Measurements from ENCODE around the gene ZNF518B. TPM values are rescaled to one million over a fixed set of nuclear protein-coding genes. Genes with fewer than 3 reads are reported as not detected.

Gene ZNF518B
- total and polyA plus RNA-seq, 10 of the 15 experiments (the other 5 are each of a cell fraction or from before 2014, with no cell fraction given), result 2.7 to 20.5 (median 9.2) TPM

DNA sequence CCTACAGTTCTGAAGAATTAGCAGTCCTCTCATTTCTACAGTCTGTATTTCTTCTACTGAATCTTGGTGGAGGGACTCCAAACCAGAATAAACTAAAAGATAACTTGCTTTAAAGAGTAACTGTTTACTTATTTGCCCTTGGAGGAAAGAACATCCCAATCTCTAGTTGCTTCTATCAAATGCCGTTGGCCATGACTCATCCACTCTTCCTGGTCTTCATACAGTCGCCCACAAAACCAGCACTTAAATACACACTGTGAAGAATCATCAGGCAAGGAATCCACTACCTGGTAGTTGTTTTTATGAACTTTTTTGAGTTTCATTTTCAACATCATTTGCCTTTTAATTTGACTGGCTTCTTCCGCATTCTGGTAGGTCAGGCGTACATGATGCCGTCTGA, 14.2 kb downstream of the ZNF518B start:
- ATAC-seq, result no peak
- no peak overlapping the region for H3K4me2 ChIP-seq (ENCODE audit: control insufficient read depth, insufficient read depth)
- no peak for FAIRE-seq
- in situ Hi-C loops (cut with MboI), result no loop called here
- 87% methylated on average over 5 of the region's 5 CpGs for WGBS (ENCODE audit: insufficient coverage, insufficient replicate concordance, low lambda C conversion rate, missing lambda C conversion rate)
- H3K27me3 ChIP-seq (replicated peaks in 1 of 2; ENCODE audit: control insufficient read depth in 2 of 2, insufficient read depth in 2 of 2, low read length in 1 of 2), result no peaks in the 10 kb centered on the region
- CTCF ChIA-PET, result no interaction called here
- no TSS peak for BruUV-seq (replicated peaks)
- no peaks in the 10 kb centered on the region for H3K79me2 ChIP-seq (ENCODE audit: control insufficient read depth, insufficient read depth, low read length)
- RAD21 ChIA-PET (ENCODE audit: unreplicated experiment), result no interaction called here
- TF ChIP-seq HSF1 (IDR thresholded peaks at IDR 0.05; ENCODE audit: low read depth, low read length) (no peak), IRF4 (IDR thresholded peaks at IDR 0.05; ENCODE audit: low read depth, low read length) (no peak)
- no peak overlapping the region for H3K27ac ChIP-seq (ENCODE audit: control insufficient read depth, insufficient read depth)
- H3K4me1 ChIP-seq (ENCODE audit: control insufficient read depth, insufficient read depth, low read length), result no peaks in the 10 kb centered on the region
- no peak for DNase-seq (ENCODE audit: low read depth, low spot score)
- H3K9me3 ChIP-seq (replicated peaks; ENCODE audit: control insufficient read depth, insufficient read depth, low read length), result no peaks in the 10 kb centered on the region; the same call in 2 of the 3 replicates
- H2AFZ ChIP-seq (ENCODE audit: control insufficient read depth, low read depth, low read length), result no peak overlapping the region
- SMC1A ChIA-PET (ENCODE audit: uncharacterized antibody, unreplicated experiment), result no interaction called here
- intact Hi-C loops (cut with micrococcal nuclease; ENCODE audit: unreplicated experiment), result no loop called here
- H3K9ac ChIP-seq (ENCODE audit: control insufficient read depth, insufficient read depth, low read length), result no peak overlapping the region
- no peaks in the 10 kb centered on the region for H4K20me1 ChIP-seq (ENCODE audit: control insufficient read depth, insufficient read depth)
- POLR2A ChIA-PET, result no interaction called here
- no peak overlapping the region for H3K4me3 ChIP-seq
- H3K36me3 ChIP-seq (ENCODE audit: control insufficient read depth in 2 of 2, insufficient read depth in 2 of 2, low read length in 1 of 2), result peaks cover 7 to 13% of the 10 kb centered on the region in 2 experiments

DNA sequence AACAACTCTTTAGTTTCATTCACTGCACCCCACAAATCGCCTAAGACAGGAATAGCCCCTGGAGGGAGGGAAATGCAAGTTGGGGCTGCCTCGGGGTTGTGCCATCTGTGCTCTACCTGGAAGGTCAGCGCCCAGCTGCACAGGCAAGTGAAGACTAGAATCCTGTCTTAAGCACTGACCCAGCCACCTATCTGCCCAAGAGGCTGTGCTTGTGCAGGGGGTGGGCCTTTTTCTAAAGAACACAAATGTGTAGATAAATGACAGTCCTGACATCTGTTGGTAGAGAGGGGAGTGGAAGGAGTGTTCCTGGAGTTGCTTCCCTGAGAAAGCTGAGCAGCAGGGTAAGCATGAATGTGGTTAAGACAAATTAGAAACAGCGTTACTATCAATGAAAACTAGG, 15.7 kb downstream of the ZNF518B start:
- SMC1A ChIA-PET (ENCODE audit: uncharacterized antibody, unreplicated experiment), result interaction anchor here (1.6 kb wide), 1 partner anchor 27 kb away, joined by 4 read pairs; no protein-coding TSS in a partner anchor
- no peak for FAIRE-seq
- ATAC-seq, result no peak
- CTCF ChIA-PET, result interaction anchor here (1.5 kb wide), 1 partner anchor 10 kb away, joined by 5 read pairs; no protein-coding TSS in a partner anchor
- H3K4me1 ChIP-seq (ENCODE audit: control insufficient read depth, insufficient read depth, low read length), result no peaks in the 10 kb centered on the region
- in situ Hi-C loops (cut with MboI), result no loop called here
- no peak overlapping the region for H3K4me3 ChIP-seq
- peaks cover 5 to 13% of the 10 kb centered on the region in 2 experiments for H3K36me3 ChIP-seq (ENCODE audit: control insufficient read depth in 2 of 2, insufficient read depth in 2 of 2, low read length in 1 of 2)
- intact Hi-C loops (cut with micrococcal nuclease; ENCODE audit: unreplicated experiment), result no loop called here
- H3K79me2 ChIP-seq (ENCODE audit: control insufficient read depth, insufficient read depth, low read length), result no peaks in the 10 kb centered on the region
- POLR2A ChIA-PET, result no interaction called here
- H4K20me1 ChIP-seq (ENCODE audit: control insufficient read depth, insufficient read depth), result no peaks in the 10 kb centered on the region
- no peaks in the 10 kb centered on the region; the same call in 2 of the 3 replicates for H3K9me3 ChIP-seq (replicated peaks; ENCODE audit: control insufficient read depth, insufficient read depth, low read length)
- no peaks in the 10 kb centered on the region for H3K27me3 ChIP-seq (replicated peaks in 1 of 2; ENCODE audit: control insufficient read depth in 2 of 2, insufficient read depth in 2 of 2, low read length in 1 of 2)
- no peak for DNase-seq (ENCODE audit: low read depth, low spot score)
- no peak overlapping the region for H2AFZ ChIP-seq (ENCODE audit: control insufficient read depth, low read depth, low read length)
- H3K27ac ChIP-seq (ENCODE audit: control insufficient read depth, insufficient read depth), result no peak overlapping the region
- H3K4me2 ChIP-seq (ENCODE audit: control insufficient read depth, insufficient read depth), result no peak overlapping the region
- TSS peak; percentile 13 for BruUV-seq (replicated peaks)
- RAD21 ChIA-PET (ENCODE audit: unreplicated experiment), result no interaction called here
- 100% methylated on average over 4 of the region's 4 CpGs for WGBS (ENCODE audit: insufficient coverage, insufficient replicate concordance, low lambda C conversion rate, missing lambda C conversion rate)
- H3K9ac ChIP-seq (ENCODE audit: control insufficient read depth, insufficient read depth, low read length), result no peak overlapping the region
- TF ChIP-seq ZNF217 (IDR thresholded peaks at IDR 0.05), result no peak
- no peak for TF ChIP-seq CHD2 (IDR thresholded peaks at IDR 0.05; ENCODE audit: borderline replicate concordance, low read depth, low read length)
- TF ChIP-seq MYB (IDR thresholded peaks at IDR 0.05; ENCODE audit: borderline replicate concordance, low read depth, low read length), result no peak
- TF ChIP-seq CBX3 (IDR thresholded peaks at IDR 0.05; ENCODE audit: borderline replicate concordance, low read depth), result no peak
- TF ChIP-seq ATF3 (IDR thresholded peaks at IDR 0.05; ENCODE audit: borderline replicate concordance, extremely low read depth, low read depth, low read length), result no peak
- no peak for TF ChIP-seq SREBF1 (IDR thresholded peaks at IDR 0.05; ENCODE audit: low read length)
- no peak for TF ChIP-seq ZNF622 (IDR thresholded peaks at IDR 0.05)
- no peak for TF ChIP-seq SMAD1 (IDR thresholded peaks at IDR 0.05; ENCODE audit: low read depth, partially characterized antibody)
- TF ChIP-seq, protein P1, sequence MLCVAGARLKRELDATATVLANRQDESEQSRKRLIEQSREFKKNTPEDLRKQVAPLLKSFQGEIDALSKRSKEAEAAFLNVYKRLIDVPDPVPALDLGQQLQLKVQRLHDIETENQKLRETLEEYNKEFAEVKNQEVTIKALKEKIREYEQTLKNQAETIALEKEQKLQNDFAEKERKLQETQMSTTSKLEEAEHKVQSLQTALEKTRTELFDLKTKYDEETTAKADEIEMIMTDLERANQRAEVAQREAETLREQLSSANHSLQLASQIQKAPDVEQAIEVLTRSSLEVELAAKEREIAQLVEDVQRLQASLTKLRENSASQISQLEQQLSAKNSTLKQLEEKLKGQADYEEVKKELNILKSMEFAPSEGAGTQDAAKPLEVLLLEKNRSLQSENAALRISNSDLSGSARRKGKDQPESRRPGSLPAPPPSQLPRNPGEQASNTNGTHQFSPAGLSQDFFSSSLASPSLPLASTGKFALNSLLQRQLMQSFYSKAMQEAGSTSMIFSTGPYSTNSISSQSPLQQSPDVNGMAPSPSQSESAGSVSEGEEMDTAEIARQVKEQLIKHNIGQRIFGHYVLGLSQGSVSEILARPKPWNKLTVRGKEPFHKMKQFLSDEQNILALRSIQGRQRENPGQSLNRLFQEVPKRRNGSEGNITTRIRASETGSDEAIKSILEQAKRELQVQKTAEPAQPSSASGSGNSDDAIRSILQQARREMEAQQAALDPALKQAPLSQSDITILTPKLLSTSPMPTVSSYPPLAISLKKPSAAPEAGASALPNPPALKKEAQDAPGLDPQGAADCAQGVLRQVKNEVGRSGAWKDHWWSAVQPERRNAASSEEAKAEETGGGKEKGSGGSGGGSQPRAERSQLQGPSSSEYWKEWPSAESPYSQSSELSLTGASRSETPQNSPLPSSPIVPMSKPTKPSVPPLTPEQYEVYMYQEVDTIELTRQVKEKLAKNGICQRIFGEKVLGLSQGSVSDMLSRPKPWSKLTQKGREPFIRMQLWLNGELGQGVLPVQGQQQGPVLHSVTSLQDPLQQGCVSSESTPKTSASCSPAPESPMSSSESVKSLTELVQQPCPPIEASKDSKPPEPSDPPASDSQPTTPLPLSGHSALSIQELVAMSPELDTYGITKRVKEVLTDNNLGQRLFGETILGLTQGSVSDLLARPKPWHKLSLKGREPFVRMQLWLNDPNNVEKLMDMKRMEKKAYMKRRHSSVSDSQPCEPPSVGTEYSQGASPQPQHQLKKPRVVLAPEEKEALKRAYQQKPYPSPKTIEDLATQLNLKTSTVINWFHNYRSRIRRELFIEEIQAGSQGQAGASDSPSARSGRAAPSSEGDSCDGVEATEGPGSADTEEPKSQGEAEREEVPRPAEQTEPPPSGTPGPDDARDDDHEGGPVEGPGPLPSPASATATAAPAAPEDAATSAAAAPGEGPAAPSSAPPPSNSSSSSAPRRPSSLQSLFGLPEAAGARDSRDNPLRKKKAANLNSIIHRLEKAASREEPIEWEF (IDR thresholded peaks at IDR 0.05; ENCODE audit: insufficient replicate concordance, low read depth, low read length), result no peak
- TF ChIP-seq TBL1XR1 (IDR thresholded peaks at IDR 0.05; ENCODE audit: low read depth, low read length), result no peak

Data from GM12878 (cell line).